HG02943 (cell line): ENCODE results near the gene LYPD3.
"Not testable (repeated sequence)": the region's sequence is repeated elsewhere in the genome, so short reads cannot be mapped to it uniquely, and the experiment has no call there.

Experiments
- ATAC-seq: cut with Tn5 transposase; IDR thresholded peaks from one replicate; pipeline ENCODE4 v1.9.1; 2021; ENCODE audit warnings: mild to moderate bottlenecking, low read depth, moderate library complexity; ENCODE audit not compliant: unreplicated experiment

LYPD3 gene

DNA sequence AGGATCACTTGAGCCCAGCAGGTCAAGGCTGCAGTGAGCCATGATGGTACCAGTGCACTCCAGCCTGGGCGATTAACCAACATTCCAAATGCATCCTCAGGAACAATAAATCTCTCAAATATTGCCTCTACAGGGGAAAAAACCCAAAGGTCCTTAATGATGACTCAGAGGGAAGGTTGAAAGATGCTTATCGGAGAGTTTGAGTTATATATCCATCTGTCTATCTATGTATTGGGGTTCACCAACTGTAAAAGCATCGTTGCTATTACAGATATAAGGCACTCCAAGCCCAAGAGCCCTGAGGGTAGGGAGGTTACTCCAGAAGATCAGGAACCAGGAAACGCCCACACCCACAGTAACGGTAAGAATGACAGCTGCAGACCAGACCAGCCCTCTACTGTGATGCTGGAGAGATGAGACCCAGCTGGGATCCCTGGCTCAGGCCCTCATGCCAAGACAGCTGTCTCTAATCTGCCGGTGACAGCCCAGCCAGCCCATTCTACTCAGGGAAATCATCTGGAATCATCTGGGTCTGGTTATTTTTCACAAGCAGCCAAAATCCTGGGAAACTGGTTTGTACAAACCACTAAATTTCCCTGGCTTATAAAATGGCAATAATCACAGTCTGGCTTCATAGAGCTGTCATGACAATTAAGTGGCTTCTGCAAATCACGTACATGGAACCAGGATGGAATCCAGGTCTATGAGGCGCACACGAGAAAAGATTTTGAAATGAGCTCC is 26.9 kb downstream of the LYPD3 start:
- ATAC-seq = no peak

- ATAC-seq = no peak
Measured at GRCh38 chr19:43437712-43438111, 27.7 kb downstream of the LYPD3 start.

- ATAC-seq = not testable (repeated sequence)
Measured at GRCh38 chr19:43437284-43437683, 28.1 kb downstream of the LYPD3 start.

DNA sequence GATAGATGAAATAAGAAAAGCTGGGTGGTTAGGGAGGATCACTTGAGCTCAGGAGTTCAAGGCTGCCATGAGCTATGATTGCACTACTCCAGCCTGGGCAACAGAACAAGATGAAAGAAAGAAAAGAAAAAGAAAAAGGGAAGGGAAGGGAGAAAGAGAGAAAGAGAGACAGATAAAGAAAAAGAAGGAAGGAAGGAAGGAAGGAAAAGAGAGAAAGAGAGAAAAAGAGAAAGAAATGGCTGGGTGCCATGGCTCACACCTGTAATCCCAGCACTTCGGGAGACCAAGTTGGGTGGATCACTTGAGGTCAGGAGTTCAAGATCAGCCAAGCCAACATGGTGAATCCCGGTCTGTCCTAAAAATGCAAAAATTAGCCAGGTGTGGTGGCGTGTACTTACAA is 29.6 kb downstream of the LYPD3 start:
- ATAC-seq = no peak

- ATAC-seq = no peak
Measured at GRCh38 chr19:43433689-43434088, 31.7 kb downstream of the LYPD3 start.

DNA sequence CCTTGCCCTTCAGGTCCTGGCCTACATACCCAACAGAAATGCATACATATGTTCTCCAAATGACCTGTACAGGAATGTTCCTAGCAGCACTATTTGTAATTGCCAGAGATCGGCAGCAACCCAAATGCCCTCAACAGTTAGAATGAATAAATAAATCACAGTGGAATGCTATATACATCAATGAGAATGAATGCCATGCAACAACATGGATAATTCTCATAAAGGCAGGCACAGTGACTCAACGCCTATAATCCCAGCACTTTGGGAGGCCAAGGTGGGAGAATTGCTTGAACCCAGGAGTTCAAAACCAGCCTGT is 32.1 kb downstream of the LYPD3 start:
- ATAC-seq = no peak

- no peak for ATAC-seq
Measured at GRCh38 chr19:43430976-43431375, 34.4 kb downstream of the LYPD3 start.

GRCh38 chr19:43430142-43430710 is 35.2 kb downstream of the LYPD3 start:
- no peak for ATAC-seq

DNA sequence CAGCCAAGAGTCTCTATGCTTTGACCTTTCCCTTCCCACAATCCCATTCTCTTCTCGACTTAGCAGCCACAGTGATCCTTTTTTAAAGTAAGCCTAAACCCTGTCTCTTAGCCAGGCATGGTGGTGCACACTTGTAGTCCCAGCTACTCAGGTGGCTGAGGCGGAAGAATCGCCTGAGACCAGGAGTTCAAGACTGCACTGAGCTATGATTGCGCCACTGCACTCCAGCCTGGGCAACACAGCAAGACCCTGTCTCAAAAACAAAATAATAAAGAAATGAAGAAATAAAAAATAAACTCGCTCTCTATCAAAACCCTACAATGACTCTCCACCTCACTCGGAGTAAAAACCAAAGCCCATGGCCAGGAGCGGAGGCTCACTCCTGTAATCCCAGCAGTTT is 36.0 kb downstream of the LYPD3 start:
- ATAC-seq = no peak

DNA sequence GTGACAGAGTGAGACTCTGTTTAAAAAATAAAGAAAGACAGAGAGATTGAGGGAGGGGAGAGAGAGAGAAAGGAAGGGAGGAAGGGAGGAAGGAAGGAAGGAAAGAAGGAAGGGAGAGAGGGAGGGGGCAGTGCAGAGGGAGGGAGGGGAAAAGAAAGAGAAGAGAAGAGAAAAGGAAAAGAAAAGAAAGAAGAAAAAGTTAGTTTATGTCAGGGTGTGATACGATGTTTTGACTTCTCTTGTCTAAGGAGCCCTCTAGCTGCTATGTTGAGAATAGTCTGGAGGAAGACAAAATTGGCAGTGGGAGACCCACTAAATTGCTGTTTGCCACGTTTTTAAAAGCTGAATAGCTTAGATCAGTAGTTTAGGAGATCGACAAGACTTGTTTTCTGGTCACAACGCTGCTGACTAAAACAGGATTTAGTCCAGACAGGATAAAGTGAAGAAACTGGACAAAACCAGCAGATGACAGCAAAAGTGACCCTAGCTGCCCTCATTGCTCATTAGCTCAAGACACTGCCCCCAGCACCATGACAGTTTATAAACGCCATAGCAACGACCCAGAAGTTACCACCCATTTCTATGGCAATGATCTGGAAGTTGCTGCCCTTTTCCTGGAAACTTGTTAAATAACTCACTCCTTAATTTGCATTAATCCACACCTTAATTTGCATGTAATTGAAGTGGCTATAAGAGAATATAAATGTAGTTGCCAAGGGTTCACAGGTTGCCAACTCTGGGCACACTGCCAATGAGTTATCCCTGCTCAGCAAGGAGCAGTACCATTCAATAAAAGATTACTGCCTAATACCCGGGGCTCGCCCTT is 39.6 kb downstream of the LYPD3 start:
- no peak for ATAC-seq

DNA sequence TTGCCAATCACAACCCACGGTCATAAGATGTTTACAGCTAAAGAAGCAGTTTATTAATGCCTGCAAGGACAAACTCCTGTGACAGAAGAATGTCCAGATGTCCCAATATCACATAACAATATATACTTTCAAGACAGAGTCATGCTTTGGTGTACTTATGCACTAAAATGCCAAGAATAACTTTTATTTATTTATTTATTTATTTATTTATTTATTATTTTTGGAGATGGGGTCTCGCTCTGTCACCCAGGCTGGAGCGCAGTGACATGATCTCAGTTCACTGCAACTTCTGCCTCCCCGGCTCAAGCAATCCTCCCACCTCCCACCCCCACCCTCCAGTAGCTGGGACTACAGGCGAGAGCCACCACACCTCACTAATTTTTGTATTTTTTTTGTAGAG is 41.6 kb downstream of the LYPD3 start:
- no peak for ATAC-seq

- ATAC-seq = no peak
Measured at GRCh38 chr19:43422689-43423066, 42.7 kb downstream of the LYPD3 start.

DNA sequence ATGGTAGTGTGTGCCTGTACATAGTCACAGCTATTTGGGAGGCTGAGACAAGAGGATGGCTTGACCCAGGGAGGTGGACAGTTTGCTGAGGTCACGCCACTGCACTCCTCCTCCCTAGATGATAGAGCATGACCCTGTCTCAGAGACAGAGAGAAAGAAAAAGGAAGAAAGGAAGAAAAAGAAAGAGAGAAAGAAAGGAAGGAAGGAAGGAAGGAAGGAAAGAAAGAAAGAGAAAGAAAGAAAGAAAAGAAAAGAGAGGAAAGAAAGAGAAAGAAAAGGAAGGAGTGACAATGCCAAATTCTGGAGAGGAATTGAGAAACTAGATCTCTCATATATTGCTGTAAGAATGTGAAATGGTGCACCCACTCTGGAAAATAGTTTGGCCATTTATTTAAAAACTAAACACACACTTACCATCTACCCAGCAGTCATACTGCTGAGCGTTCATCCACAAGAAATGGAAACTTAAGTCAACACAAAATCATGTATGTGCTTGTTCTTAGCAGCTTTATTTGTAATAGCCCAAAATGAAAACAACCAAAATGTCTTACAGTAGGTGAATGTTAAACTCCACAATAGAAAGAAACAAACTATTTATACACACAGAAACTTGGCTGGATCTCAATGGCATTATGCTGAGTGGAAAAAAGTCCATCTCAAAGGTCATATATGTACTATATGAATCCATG is 43.3 kb downstream of the LYPD3 start:
- no peak for ATAC-seq

- ATAC-seq = no peak
Measured at GRCh38 chr19:43420954-43421353, 44.5 kb downstream of the LYPD3 start.

DNA sequence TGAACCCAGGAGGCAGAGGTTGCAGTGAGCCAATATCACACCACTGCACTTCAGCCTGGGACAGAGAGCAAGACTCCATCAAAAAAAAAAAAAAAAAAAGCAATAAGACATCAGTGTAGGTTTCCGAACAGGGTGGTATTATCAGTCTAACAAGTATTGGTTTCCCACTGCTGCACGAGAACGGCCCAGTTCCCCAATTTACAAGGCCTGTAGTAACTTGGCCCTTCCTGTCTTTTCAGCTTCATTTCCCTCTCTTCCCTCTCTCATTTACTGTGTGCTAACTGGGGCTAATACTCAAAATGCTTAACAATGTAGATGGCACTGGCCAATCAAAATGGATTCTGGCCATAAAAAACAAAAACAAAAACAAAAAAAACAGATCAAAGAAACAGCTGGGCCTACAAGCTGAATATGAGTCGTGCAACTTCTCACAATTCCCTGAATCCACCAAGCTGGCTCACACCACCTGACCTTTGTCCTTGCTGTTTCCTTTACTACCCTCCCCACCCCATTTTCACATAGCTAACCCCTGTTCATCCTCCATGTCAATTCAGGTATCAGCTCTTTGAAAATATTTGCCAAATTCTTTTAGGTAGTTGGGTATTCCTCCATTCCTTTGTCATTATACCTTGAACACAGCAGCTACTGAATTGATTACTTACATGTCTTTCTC is 48.3 kb downstream of the LYPD3 start:
- ATAC-seq = no peak

- ATAC-seq = no peak
Measured at GRCh38 chr19:43414554-43414953, 50.9 kb downstream of the LYPD3 start, which contains the start of gene TEX101. TEX101 (plus strand) TSS chr19:43414890; CDS start chr19:43415920, 1,030 bp downstream.

GRCh38 chr19:43412441-43412840 is 53.0 kb downstream of the LYPD3 start:
- ATAC-seq = no peak
